HepG2 (cell line): ENCODE results near the gene HSPA1B. TPM values are rescaled to one million over a fixed set of nuclear protein-coding genes. Genes with fewer than 3 reads are reported as not detected.
A peak's percentile ranks its signal among the peaks of the same experiment; 100 is the strongest.

Source experiments
- CREB3 ChIP-seq: sonication (generic); formaldehyde crosslinking; IDR thresholded peaks from 2 replicates; pipeline ENCODE4 v1.5.0; 2020; ENCODE audit warnings: missing genetic modification reagents
- HMGXB4 ChIP-seq, 2 experiments: sonication (generic) in 1 of 2; formaldehyde crosslinking in 1 of 2; IDR thresholded peaks; 2 replicates each; pipeline versions ENCODE4 v1.4.0 to v1.6.1; 2018 to 2020; ENCODE audit warnings: missing genetic modification reagents in 2 of 2, borderline replicate concordance in 1 of 2, low read depth in 1 of 2, mild to moderate bottlenecking in 1 of 2, missing biosample characterization in 1 of 2
- JARID2 ChIP-seq: sonication (generic); formaldehyde crosslinking; IDR thresholded peaks from 2 replicates; pipeline ENCODE4 v1.8.1; 2023; ENCODE audit warnings: missing genetic modification reagents, inconsistent platforms; ENCODE audit not compliant: insufficient replicate concordance
- KLF6 ChIP-seq: IDR thresholded peaks from 2 replicates; pipeline ENCODE4 v1.8.0; 2016; ENCODE audit warnings: missing biosample characterization, missing genetic modification reagents
- PHF20 ChIP-seq: sonication (generic); formaldehyde crosslinking; IDR thresholded peaks from 2 replicates; pipeline ENCODE4 v1.5.0; 2020; ENCODE audit warnings: mild to moderate bottlenecking, missing genetic modification reagents
- PRDM15 ChIP-seq: sonication (generic); formaldehyde crosslinking; IDR thresholded peaks from 2 replicates; pipeline ENCODE4 v1.4.0; 2020; ENCODE audit warnings: missing genetic modification reagents
- PRPF4 ChIP-seq: fragments of 200-400 bp; formaldehyde crosslinking; IDR thresholded peaks from 2 replicates; pipeline ENCODE4 v1.6.1; 2016; ENCODE audit warnings: low read length, low read depth; ENCODE audit not compliant: poor library complexity, severe bottlenecking
- SOX5 ChIP-seq: IDR thresholded peaks from 2 replicates; pipeline ENCODE4 v1.6.1; 2016; ENCODE audit warnings: borderline replicate concordance
- STAG1 ChIP-seq: sonication (generic); formaldehyde crosslinking; IDR thresholded peaks from 2 replicates; pipeline ENCODE4 v1.4.0; 2020; ENCODE audit warnings: missing genetic modification reagents
- THAP7 ChIP-seq: sonication (generic); formaldehyde crosslinking; IDR thresholded peaks from 2 replicates; pipeline ENCODE4 v1.8.1; 2023; ENCODE audit warnings: mild to moderate bottlenecking, missing genetic modification reagents
- TRAFD1 ChIP-seq: sonication (generic); formaldehyde crosslinking; IDR thresholded peaks from 2 replicates; pipeline ENCODE4 v1.5.1; 2020; ENCODE audit warnings: missing genetic modification reagents, mild to moderate bottlenecking, borderline replicate concordance
- ZBTB37 ChIP-seq: sonication (generic); formaldehyde crosslinking; IDR thresholded peaks from 2 replicates; pipeline ENCODE4 v1.4.0; 2020; ENCODE audit warnings: mild to moderate bottlenecking, missing genetic modification reagents
- ZC3H13 ChIP-seq: sonication (generic); formaldehyde crosslinking; IDR thresholded peaks from 2 replicates; pipeline ENCODE4 v1.8.1; 2023; ENCODE audit warnings: mild to moderate bottlenecking, missing genetic modification reagents, moderate library complexity
- ZFP36 ChIP-seq: fragments of 150-350 bp; IDR thresholded peaks from 2 replicates; pipeline ENCODE4 v1.6.1; 2018; ENCODE audit warnings: borderline replicate concordance, low read length, low read depth; ENCODE audit not compliant: partially characterized antibody
- ZNF160 ChIP-seq: sonication (generic); formaldehyde crosslinking; IDR thresholded peaks from 2 replicates; pipeline ENCODE4 v1.8.0; 2022; ENCODE audit warnings: mild to moderate bottlenecking, inconsistent platforms, missing genetic modification reagents
- ZSCAN25 ChIP-seq: sonication (generic); formaldehyde crosslinking; IDR thresholded peaks from 2 replicates; pipeline ENCODE4 v1.8.0; 2022; ENCODE audit warnings: mild to moderate bottlenecking, missing genetic modification reagents
- polyA plus RNA-seq, 8 experiments: library from polyadenylated mRNA; depleted of rRNA in 3 of 8; stranded (reverse) in 7 of 8; unstranded in 1 of 8; fragments of >200 nt; fragmentation: Illumina TruSeq in 4 of 8; extraction: Trizol in 4 of 8; gene quantifications; 2 replicates each; pipeline versions ENCODE4 v1.2.1 to v1.2.3, GENCODE V29; 2011 to 2016; ENCODE audit warnings: low read depth in 4 of 8, missing spikeins in 1 of 8, mixed read lengths in 1 of 8; ENCODE audit not compliant: insufficient read depth in 1 of 8
- total RNA-seq, 5 experiments: library from RNA; depleted of rRNA; stranded (reverse); fragments of >200 nt; fragmentation: Illumina TruSeq; extraction: Trizol; gene quantifications; 2 replicates each; pipeline ENCODE4 v1.2.3, GENCODE V29; 2016; ENCODE audit warnings: low read depth in 1 of 5

The HSPA1B gene
- total and polyA plus RNA-seq, 2 of the 13 experiments (the other 11 are each of a cell fraction or from before 2014, with no cell fraction given): 26.0 to 186 TPM

GRCh38 chr6:31791324-31792089, 36.0 kb upstream of the HSPA1B start (continued):
- TF ChIP-seq ZNF160 (CRISPR knock-in tag) (no peak), ZBTB37 (CRISPR knock-in tag) (no peak), SOX5 (CRISPR knock-in tag) (0 out of 2 replicates have a peak, but pooled peaks have one; percentile 14), CREB3 (CRISPR knock-in tag) (no peak), PHF20 (0 out of 2 replicates have a peak, but pooled peaks have one; percentile 20), STAG1 (CRISPR knock-in tag) (peak; percentile 69), THAP7 (CRISPR knock-in tag) (no peak), ZFP36 (no peak), JARID2 (CRISPR knock-in tag) (no peak), TRAFD1 (CRISPR knock-in tag) (no peak), PRDM15 (no peak), KLF6 (CRISPR knock-in tag) (no peak), ZC3H13 (peak; percentile 65; the same call in 1 of the 2 replicates), PRPF4 (no peak), HMGXB4 (CRISPR knock-in tag; IDR thresholded peaks at IDR 0.05; ENCODE audit: borderline replicate concordance in 1 of 2, low read depth in 1 of 2) (peak in 1 of 2 experiments; percentile 49; a peak in 1 of 4 replicates), ZSCAN25 (CRISPR knock-in tag) (no peak)
